Measurements from ENCODE around the gene RPS6KA1. TPM values are rescaled to one million over a fixed set of nuclear protein-coding genes. Genes with fewer than 3 reads are reported as not detected.

The RPS6KA1 gene
- 1.9 and 2.1 TPM in 2 replicates for total RNA-seq (ENCODE audit: low replicate concordance)

DNA sequence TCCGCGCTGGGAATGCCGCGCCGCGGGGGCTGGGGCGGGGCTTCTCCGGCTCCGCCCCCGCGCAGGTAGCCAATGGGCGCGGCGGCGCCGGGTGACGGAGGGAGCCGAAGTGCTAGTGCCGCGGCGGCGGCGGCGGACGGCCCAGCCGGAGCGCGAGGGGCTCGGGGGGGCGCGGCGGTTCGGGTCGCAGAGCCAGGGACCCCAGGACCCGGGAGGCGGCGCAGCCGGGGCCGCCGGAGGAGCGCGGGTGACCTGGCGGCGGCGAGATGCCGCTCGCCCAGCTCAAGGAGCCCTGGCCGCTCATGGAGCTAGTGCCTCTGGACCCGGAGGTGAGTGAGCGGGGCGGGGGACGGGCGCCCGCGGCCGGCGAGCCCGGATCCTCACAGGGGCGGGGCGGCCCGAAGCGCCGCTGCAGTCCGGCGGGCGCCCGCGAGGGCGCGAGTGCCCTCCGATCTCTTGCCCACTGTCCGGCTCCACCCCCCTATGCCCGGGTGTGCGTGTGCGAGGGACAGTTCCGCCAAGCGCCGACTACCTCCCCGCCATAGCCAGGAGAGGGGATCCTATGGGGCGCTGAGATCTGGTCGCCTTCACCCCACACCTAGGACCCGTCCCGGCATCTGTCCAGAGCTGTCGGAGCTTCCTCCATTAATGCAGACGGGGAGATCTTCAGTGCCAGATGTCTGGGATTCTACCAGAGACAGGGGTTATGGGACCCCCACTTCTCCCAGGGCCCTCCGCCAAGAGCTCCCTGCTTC is at the start of gene RPS6KA1:
RPS6KA1 (plus strand) TSS at position 107 of the 755 bp plus-strand sequence; CDS start at position 267, 160 bp downstream.

Other genes starting within 250 kb of the RPS6KA1 start
- gene SH3BGRL3, start 249.7 kb upstream of the RPS6KA1 start, total RNA-seq (ENCODE audit: low replicate concordance): 19.7 and 34.2 TPM in 2 replicates
- 2.8 and 4.9 TPM in 2 replicates for gene UBXN11, start 223.1 kb upstream of the RPS6KA1 start, total RNA-seq (ENCODE audit: low replicate concordance)
- not detected in 2 replicates for gene CD52, start 211.8 kb upstream of the RPS6KA1 start, total RNA-seq (ENCODE audit: low replicate concordance)
- gene CRYBG2, start 175.6 kb upstream of the RPS6KA1 start, total RNA-seq (ENCODE audit: low replicate concordance): not detected in 2 replicates
- not detected in 2 replicates for gene ZNF683, start 157.0 kb upstream of the RPS6KA1 start, total RNA-seq (ENCODE audit: low replicate concordance)
- gene LIN28A, start 118.9 kb upstream of the RPS6KA1 start, total RNA-seq (ENCODE audit: low replicate concordance): 0.08 TPM in 1 of 2 replicates, not detected in the other
- 63.5 and 76.8 TPM in 2 replicates for gene DHDDS, start 97.4 kb upstream of the RPS6KA1 start, total RNA-seq (ENCODE audit: low replicate concordance)
- gene HMGN2, start 57.3 kb upstream of the RPS6KA1 start, total RNA-seq (ENCODE audit: low replicate concordance): 52.2 and 218 TPM in 2 replicates
- 6.3 and 8.3 TPM in 2 replicates for gene ARID1A, start 166.3 kb downstream of the RPS6KA1 start, total RNA-seq (ENCODE audit: low replicate concordance)

Data from smooth muscle cell of the coronary artery (primary cell).